ENCODE measurements around the gene CDK15.
A peak's percentile ranks its signal among the peaks of the same experiment; 100 is the strongest.

The CDK15 gene

GRCh38 chr2:201879996-201880395, 73.7 kb downstream of the CDK15 start:
- DNase-seq, result no peak

- DNase-seq, result no peak
Observed at GRCh38 chr2:201880579-201880978, 74.2 kb downstream of the CDK15 start.

DNA sequence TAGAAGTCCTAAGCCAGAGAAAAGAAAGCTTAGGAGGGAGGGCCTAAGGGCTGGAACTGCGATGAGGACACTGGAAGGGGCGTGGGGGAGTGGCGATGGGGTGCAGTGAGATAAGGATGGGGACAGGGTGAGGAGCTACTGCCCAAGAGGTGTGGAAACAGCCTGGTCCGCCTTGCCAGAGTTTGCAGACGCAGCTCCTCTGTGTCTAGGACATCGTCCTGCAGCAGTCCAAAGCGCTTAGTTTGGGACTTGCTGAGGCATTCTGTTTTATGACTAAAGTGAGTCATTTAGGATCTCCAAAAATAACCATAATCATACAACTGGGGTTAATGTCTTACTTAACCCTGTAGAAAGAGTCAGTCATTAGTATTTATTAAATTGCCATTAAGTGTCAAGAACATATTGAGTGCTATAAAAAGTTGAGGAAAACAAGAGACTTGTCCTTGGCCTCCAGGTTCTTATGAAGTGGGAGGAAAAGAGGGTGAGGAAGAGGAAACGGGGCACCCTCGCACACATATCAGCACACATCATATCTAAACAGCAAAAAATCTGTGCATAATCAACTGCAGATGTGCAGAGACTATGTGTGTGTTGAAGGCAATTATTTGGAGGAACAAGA, 74.8 kb downstream of the CDK15 start:
- DNase-seq, result no peak

DNA sequence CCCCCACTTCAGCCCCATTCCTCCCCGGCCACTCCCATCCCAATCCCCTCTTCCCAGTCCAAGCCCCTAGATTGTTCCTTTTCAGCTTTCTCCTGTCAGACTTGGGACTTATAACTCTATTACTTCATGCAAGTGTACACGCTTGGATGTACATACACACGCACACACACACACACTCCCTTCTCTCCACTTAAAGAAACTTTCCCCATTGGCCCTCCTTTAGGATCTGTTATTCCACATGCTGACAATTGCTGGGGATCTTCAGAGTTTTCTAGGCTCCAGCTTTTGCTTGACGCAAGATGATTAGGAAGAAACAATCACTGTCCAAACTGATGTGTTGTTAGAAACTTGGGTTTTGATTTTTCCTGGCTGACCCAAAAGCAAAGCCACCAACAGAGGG, 75.4 kb downstream of the CDK15 start:
- no peak for DNase-seq

GRCh38 chr2:201882353-201883090, 76.2 kb downstream of the CDK15 start:
- no peak for DNase-seq

DNA sequence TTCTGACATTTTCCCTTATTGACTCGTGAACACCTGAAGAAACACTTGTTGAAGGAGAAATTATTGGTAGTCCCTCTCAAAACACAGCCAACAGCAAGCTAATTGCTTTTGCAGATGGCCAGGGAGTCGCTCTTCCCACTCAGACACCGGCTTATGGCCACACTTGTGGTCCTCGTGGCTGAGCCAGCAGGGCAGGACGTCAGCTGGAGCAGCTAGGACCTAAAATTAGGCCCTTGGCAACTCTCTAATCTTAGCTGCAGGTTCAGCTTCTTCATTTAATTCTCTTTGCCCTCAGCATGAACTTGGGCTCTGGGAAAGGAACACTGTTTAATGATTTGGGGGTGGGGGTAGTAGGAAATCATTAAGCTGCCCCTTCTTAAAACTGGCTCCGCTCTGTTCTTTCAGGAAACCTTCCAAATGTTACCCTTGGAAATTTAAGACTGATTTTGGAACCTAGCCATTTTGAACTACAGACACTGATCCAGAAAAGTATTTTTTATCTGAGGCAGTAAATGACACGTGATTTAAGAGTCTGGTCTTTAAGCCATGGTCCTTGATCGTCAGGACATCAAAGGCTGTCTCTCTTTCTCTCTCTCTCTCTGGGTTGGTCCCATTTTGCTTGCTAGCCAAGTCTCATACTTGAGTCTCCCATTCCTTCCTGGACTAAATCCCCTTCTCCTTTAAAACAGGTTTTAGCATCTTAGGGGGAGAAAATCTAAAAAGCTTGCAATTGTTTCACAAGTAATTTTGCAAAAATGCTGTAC, 77.5 kb downstream of the CDK15 start:
- no peak for DNase-seq

DNA sequence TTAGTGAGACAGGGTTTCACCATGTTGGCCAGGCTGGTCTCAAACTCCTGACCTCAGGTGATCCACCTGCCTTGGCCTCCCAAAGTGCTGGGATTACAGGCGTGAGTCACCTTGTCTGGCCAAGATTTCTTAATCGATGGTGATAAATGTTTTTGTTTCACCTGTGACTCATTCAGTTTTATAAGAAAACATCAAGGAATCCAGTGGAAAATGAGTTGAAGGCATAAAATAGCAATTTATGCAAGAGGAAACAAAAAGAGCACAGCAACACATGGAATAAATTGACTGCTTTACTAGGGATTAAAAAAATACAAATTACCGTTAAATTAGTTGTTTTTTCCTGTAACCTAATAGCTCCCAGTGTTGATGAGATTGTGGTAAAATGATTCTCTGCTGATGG, 80.2 kb downstream of the CDK15 start:
- no peak for DNase-seq

- no peak for DNase-seq
Observed at GRCh38 chr2:201887773-201888425, 81.6 kb downstream of the CDK15 start.

GRCh38 chr2:201888426-201888800, 82.1 kb downstream of the CDK15 start:
- DNase-seq, result no peak

DNA sequence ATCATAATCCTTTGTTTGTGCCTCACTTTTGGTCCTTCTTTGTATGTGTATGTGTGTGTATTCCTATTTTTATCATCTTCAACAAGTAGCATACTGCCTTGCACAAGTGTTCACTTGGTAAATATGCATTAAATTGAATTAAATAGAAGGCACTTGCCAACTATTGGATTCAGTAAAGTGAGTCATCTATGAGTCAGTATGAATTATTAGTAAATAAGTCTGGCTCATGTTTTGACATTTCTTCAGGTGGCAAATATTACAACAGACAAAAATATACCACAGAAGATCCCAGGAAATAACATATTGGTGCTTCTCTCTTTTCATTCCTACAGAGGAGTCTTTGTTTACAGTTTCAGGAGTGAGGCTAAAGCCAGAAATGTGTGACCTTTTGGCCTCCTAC, 84.1 kb downstream of the CDK15 start:
- no peak for DNase-seq

GRCh38 chr2:201891676-201892075, 85.3 kb downstream of the CDK15 start:
- no peak for DNase-seq

DNA sequence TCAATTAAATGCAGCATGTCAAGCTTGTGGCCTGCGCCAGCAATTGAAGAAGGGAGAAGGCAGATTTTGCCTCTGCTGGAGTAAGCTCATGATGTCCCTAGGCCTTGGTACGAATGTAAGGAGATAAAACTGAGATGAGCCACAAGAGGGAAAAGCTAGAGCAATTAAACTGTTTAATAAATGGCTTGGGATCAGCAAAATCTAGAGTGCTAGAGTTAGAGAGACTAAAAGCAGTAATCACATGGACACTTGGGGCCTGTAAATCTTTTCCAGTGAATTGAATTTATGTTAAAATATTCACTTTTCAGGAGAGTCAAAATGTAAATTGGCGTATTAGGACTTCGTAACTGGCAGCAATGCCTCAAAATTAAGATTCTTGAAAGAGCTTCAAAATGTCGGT, 86.2 kb downstream of the CDK15 start:
- DNase-seq, result no peak

DNA sequence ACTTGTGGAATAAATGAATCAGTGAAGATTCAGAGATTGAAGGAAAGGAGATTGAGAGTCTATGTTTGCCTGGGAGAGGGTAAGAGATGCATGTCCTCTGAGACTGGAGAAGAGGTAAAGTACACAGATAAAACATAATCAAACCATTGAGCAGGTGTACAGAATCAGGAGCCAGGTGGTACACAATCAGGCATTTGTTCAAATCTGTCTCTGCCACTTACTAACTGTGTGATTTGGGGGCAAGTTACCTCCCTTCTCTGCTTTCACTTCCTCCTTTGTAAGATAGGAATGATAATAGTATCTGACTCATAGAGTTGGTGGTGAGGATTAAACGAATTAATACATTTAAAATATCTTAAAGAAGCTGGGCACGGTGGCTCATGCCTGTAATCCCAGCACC, 94.0 kb downstream of the CDK15 start:
- DNase-seq, result no peak

DNA sequence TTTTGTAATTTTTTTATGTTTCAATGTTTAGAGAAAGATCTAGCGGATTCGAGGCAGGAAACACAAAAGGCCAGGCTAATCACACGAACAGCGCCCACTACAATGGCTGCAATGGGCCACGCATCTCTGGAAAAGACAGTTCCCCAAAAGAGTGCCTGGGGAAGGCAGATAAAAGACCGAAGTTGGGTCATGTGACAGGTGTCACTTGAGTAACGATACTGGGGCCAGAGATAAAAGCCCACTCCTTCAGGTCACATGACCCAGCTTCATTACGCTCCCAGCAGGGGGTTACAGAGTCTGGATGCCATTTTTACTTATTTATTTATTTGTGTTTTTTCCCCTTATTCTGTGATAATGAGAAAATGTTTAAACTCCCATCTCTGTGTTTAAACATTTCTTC, 95.4 kb downstream of the CDK15 start:
- no peak for DNase-seq

DNA sequence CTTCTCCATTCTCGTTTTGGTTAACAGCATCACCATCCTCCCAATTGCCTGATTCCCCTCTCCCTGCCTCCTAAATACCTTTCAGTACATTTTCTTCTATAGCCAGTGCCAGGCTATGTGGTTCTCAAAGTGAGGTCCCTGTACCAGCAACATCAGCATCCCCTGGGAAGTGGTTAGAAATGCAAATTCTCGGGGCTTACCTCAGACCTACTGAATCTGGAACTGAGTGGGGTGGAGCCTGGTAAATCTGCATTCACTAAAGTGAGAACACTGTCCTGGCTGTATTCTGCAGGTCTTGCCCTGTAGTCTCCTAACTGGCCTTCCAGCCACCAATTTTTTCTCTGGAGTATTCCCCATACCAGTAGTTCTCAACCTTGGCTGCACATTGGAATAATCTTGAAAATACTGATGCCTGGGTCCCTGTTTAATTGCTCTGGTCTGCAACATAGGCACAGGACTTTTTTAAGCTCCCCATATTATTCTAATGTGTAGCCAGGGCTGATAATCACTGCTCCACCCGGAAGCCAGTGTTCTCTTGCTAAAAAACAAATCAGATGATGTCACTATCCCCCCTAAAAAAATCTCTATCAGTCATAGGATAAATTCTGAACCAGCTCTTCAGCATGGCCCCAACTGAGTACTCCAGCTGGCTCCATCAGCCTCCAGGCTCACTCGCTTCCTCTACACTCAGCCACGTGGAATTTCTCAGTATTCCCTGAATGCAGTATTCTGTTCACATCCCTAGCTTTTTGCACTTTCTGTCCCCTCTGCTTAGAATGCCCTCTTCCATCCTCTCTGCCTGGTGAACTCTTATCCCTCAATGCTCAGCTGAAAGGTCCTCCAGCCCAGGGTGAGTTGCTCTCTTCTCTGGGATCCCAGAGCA, 98.4 kb downstream of the CDK15 start:
- DNase-seq, result peak; percentile 2

DNA sequence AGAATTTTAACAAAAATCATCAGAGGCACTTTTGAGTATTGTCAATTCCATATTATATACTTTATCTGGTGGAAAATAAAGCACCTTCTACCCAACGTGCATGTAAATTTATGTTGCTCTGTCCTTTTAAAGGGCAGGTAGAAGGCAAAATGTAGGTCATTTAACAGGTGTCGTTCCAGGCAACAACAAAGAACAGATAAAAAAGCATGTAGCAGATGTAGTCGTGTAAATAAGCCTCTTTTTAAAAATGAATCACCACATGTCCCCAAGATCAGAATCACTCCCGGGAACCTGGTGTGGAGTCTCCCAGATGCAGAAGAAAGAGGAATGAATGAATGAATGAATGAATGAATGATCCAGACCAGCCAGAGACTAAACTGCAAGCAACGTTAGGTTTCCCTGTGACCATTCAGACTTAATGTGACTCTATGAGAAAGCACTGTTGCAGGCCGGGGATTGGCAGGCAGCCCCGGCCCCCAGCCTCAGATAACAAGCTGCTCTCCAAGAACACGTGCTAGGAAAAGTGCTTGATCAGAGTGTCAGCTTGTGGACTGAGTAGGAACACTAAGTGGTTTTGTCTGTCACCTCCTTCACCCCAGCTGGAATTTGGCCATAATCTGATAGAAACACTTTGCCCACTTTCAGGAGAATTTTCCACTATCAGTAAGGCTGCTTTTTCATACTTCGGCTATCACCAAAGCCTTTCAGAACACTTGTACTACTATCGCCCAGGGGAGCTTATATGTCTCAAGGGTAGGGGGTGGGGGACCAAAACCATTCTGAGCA, 100.6 kb downstream of the CDK15 start:
- DNase-seq, result no peak

DNA sequence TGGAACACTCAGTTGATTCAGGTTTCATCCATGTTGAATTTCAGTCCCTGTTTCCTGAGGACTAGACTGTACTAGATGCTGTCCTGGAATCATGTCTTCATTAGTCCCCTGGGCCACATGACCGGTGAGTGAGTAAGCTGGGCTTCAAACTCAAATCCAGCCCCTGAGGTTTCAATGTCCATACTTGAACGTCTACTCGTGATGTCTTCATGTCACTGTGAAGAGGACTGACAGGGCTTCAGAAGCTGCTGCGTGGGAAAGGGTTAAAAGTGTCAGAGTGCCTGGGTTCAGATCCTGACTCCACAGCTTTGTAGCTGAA, 101.2 kb downstream of the CDK15 start:
- no peak for DNase-seq

DNA sequence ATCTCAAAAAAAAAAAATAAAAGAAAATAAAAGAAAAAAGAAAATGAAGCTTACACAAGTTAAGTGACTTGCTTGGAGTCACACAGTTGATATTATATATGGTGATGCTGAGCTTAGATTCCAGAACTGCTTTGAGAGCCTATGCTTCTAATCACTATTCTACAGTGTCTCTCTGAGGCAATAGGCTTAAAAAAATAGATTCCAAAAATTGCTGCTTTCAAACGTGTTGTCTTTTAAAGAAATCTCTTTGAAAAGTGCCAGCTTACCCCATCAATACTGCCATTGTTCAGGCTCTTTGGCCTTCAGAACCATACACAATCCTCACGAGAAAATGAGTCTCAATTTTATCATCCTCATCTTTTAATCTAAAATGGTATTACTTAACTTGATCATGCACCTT, 102.6 kb downstream of the CDK15 start:
- no peak for DNase-seq

GRCh38 chr2:201909348-201909747, 103.0 kb downstream of the CDK15 start:
- no peak for DNase-seq

- no peak for DNase-seq
Observed at GRCh38 chr2:201909961-201910361, 103.6 kb downstream of the CDK15 start.

DNA sequence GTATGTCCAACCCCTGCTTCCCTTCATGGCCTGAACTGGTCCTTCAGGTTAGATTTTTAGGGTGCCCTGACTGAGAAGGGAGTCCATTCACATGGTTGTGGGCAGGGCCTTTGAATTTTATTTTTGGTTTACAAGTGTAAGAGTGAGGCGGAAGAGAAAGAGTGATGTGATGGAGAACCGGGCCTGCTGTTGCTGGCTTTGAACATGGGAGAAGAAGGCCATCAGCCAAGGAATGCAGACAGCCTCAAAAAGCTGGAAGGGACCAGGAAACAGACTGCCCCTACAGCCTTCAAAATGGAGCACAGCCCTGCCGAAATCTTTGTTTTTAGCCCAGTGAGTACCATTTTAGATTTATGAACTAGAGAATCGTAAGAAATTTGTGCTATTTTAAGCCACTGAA, 105.0 kb downstream of the CDK15 start:
- no peak for DNase-seq

GRCh38 chr2:201913201-201913600, 106.9 kb downstream of the CDK15 start:
- DNase-seq, result no peak
